Measurements from ENCODE around the gene RYR1. TPM values are rescaled to one million over a fixed set of nuclear protein-coding genes. Genes with fewer than 3 reads are reported as not detected.

RYR1 gene
- total RNA-seq, 1 experiment from 2014 or later, result 4.1 TPM

GRCh38 chr19:38458991-38459390 lies 25.5 kb downstream of the RYR1 start:
- H3K9ac ChIP-seq (ENCODE audit: low read length), result no peak overlapping the region
- ChIA-PET CTCF (no interaction called here), RAD21 (ENCODE audit: low non-redundant PET in 1 of 2, low total read pairs in 2 of 2, uncharacterized antibody in 2 of 2, unreplicated experiment in 2 of 2) (no interaction called here), POLR2A (no interaction called here)
- no peak overlapping the region for H3K27ac ChIP-seq (ENCODE audit: low read depth, low read length)
- H3K4me3 ChIP-seq (replicated peaks in 1 of 2; ENCODE audit: low read depth in 1 of 2, low read length in 2 of 2), result no peak overlapping the region
- no peak overlapping the region for H3K4me2 ChIP-seq (ENCODE audit: low read length)
- no peaks in the 10 kb centered on the region for H3K79me2 ChIP-seq (ENCODE audit: insufficient read depth, low read length)
- no peaks in the 10 kb centered on the region for H3K36me3 ChIP-seq (ENCODE audit: control insufficient read depth in 1 of 2, insufficient read depth in 2 of 2, low read length in 2 of 2)
- no peak for TF ChIP-seq ATF3 (IDR thresholded peaks at IDR 0.05)
- no peak for TF ChIP-seq TCF7L2 (IDR thresholded peaks at IDR 0.05; ENCODE audit: borderline replicate concordance, extremely low read depth, insufficient read depth, insufficient read length)
- TF ChIP-seq RAD21 (IDR thresholded peaks at IDR 0.05; ENCODE audit: low read depth), result no peak
- no peak for TF ChIP-seq SIN3A (IDR thresholded peaks at IDR 0.05; ENCODE audit: low read depth)
- TF ChIP-seq EZH2 (IDR thresholded peaks at IDR 0.05), result no peak
- TF ChIP-seq YY1 (IDR thresholded peaks at IDR 0.05; ENCODE audit: extremely low read depth, insufficient replicate concordance, low read depth, low read length), result no peak
- no peak for TF ChIP-seq EGR1 (IDR thresholded peaks at IDR 0.05; ENCODE audit: low read depth)
- TF ChIP-seq ZNF274 (IDR thresholded peaks at IDR 0.05; ENCODE audit: low read depth, low read length), result no peak
- no peak for TF ChIP-seq MAX (IDR thresholded peaks at IDR 0.05)
- no peak for TF ChIP-seq ZFX (IDR thresholded peaks at IDR 0.05)
- no peak for TF ChIP-seq ZBTB33 (IDR thresholded peaks at IDR 0.05; ENCODE audit: extremely low read depth, insufficient replicate concordance, low read length)
- no peak for TF ChIP-seq JUND (IDR thresholded peaks at IDR 0.05)
- no peak for TF ChIP-seq FOSL1 (IDR thresholded peaks at IDR 0.05; ENCODE audit: low read depth)
- no peak for TF ChIP-seq CTCF (IDR thresholded peaks at IDR 0.05 in 2 of 3, conservative IDR thresholded peaks at IDR 0.05 in 1 of 3; ENCODE audit: borderline replicate concordance in 1 of 3, insufficient read depth in 1 of 3, low read depth in 2 of 3, low read length in 2 of 3)
- no TSS peak for BruUV-seq (replicated peaks)
- H3K4me1 ChIP-seq (ENCODE audit: control insufficient read depth in 1 of 2, insufficient read depth in 2 of 2, low read length in 2 of 2), result no peaks in the 10 kb centered on the region
- no peaks in the 10 kb centered on the region for H3K9me3 ChIP-seq (ENCODE audit: control insufficient read depth in 1 of 2, insufficient read depth in 1 of 2, low read depth in 1 of 2, low read length in 2 of 2)
- no peak for DNase-seq (ENCODE audit: low read depth, low spot score)
- H3K9me2 ChIP-seq (ENCODE audit: insufficient read depth), result no peaks in the 10 kb centered on the region
- no peaks in the 10 kb centered on the region for H4K20me1 ChIP-seq (ENCODE audit: insufficient read depth)
- no peak for ATAC-seq
- intact Hi-C loops (cut with micrococcal nuclease), result no loop called here
- H2AFZ ChIP-seq (ENCODE audit: low read depth, low read length, poor library complexity, severe bottlenecking), result no peak overlapping the region
- no peaks in the 10 kb centered on the region for H3K27me3 ChIP-seq (ENCODE audit: insufficient read depth, low read length)

All from HCT116 (cell line).